Neural progenitor cell (in vitro differentiated cells): ENCODE data around the gene SLC5A2.
A peak's percentile ranks its signal among the peaks of the same experiment; 100 is the strongest.

Source experiments
- EZH2 ChIP-seq: fragments of 200-600 bp; sonication (generic); IDR thresholded peaks from 2 replicates; pipeline ENCODE4 v1.6.1; 2017; ENCODE audit warnings: antibody characterized with exemption, mild to moderate bottlenecking, moderate library complexity
- EZH2phosphoT487 ChIP-seq: fragments of 200-600 bp; sonication (generic); IDR thresholded peaks from 2 replicates; pipeline ENCODE4 v1.6.1; 2017; ENCODE audit warnings: antibody characterized with exemption
- TF ChIP-seq, protein P1 (sequence below): fragments of 200-600 bp; sonication (generic); IDR thresholded peaks from 2 replicates; pipeline ENCODE4 v1.5.1; 2017; ENCODE audit warnings: antibody characterized with exemption, mild to moderate bottlenecking

DNA sequence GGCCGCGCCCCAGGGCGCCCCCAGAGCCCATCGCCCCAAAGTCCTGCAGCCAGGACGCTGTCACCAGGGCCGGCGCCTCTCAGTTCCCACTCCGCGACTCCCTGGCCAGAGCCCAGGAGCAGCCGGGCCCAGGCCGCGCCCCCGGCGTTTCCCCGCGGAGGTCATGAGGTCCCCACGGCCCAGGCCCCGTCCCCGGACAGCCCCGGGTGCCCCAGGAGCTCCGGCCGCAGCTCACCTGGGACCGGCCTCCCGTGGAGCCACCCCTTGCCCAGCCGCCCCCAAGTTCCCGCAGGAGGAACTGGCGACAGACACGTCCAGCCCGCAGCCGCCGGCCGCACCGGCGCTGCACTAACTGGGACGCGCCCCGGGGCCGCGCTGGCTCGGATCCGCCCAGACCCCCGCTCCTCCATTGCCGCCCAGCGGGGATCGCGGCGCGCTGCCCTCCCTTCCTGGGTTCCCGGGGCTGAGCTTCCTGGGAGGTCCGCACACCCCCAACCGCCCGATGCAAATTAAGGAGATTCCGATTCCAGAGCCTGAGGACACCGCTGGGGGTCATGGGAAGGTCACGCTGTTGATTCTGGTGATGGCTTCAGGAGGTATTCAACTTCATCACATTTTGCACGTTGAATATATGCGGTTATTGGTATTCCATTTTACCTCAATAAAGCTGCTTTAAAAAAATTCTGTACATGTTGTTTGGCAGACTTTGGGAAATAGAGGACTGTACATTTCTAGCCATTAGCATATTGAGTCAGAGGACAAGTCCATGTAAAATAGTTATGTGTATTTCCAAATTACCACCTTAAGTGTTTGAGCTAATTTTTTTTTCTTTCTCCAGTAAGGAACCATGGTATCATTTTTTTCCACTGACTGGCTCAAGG, 54.7 kb downstream of the SLC5A2 start:
- TF ChIP-seq EZH2phosphoT487 (no peak), EZH2 (peak; percentile 25)
- TF ChIP-seq, protein P1, sequence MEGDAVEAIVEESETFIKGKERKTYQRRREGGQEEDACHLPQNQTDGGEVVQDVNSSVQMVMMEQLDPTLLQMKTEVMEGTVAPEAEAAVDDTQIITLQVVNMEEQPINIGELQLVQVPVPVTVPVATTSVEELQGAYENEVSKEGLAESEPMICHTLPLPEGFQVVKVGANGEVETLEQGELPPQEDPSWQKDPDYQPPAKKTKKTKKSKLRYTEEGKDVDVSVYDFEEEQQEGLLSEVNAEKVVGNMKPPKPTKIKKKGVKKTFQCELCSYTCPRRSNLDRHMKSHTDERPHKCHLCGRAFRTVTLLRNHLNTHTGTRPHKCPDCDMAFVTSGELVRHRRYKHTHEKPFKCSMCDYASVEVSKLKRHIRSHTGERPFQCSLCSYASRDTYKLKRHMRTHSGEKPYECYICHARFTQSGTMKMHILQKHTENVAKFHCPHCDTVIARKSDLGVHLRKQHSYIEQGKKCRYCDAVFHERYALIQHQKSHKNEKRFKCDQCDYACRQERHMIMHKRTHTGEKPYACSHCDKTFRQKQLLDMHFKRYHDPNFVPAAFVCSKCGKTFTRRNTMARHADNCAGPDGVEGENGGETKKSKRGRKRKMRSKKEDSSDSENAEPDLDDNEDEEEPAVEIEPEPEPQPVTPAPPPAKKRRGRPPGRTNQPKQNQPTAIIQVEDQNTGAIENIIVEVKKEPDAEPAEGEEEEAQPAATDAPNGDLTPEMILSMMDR: no peak
